SU-DHL-6 (cell line): ENCODE data around the gene DPH7.

Experiments
- H2AFZ ChIP-seq: fragments of 200-600 bp; sonication (generic); 2 replicates; pipeline ENCODE4 v1.6.1; 2014; ENCODE audit warnings: low read depth, mild to moderate bottlenecking, moderate library complexity, mixed read lengths, antibody characterized with exemption, low read length; ENCODE audit not compliant: severe bottlenecking
- H3F3A ChIP-seq: fragments of 200-600 bp; shearing (Covaris generic); 2 replicates; pipeline ENCODE4 v1.6.0; 2016; ENCODE audit warnings: antibody characterized with exemption, mild to moderate bottlenecking; ENCODE audit not compliant: insufficient read depth
- H3K27ac ChIP-seq: fragments of 200-600 bp; sonication (generic); 2 replicates; pipeline ENCODE4 v1.5.1; 2016; ENCODE audit warnings: low read depth, mild to moderate bottlenecking, low read length, moderate library complexity, mixed read lengths
- H3K27me3 ChIP-seq: fragments of 200-600 bp; sonication (generic), shearing (Covaris generic); 2 replicates; pipeline ENCODE4 v1.6.0; 2014; ENCODE audit warnings: mild to moderate bottlenecking, low read length
- H3K36me3 ChIP-seq: fragments of 200-600 bp; sonication (generic); 2 replicates; pipeline ENCODE4 v1.6.1; 2014; ENCODE audit warnings: mild to moderate bottlenecking, low read length, mixed read lengths
- H3K4me2 ChIP-seq: fragments of 300-600, 200-600 bp; shearing (Covaris generic), sonication (generic); 2 replicates; pipeline ENCODE4 v1.6.0; 2014; ENCODE audit warnings: low read length, low read depth, mild to moderate bottlenecking; ENCODE audit not compliant: poor library complexity, severe bottlenecking
- H3K4me3 ChIP-seq: fragments of 200-600 bp; sonication (generic); 2 replicates; pipeline ENCODE4 v1.5.1; 2014; ENCODE audit warnings: antibody characterized with exemption, low read length, mild to moderate bottlenecking, mixed read lengths; ENCODE audit not compliant: insufficient read depth, poor library complexity, severe bottlenecking
- H3K79me2 ChIP-seq: fragments of 200-600 bp; sonication (generic); 2 replicates; pipeline ENCODE4 v1.6.1; 2014; ENCODE audit warnings: mild to moderate bottlenecking, low read length, moderate library complexity; ENCODE audit not compliant: insufficient read depth
- H3K9ac ChIP-seq: fragments of 200-600 bp; sonication (generic); 2 replicates; pipeline ENCODE4 v1.7.0; 2014; ENCODE audit warnings: mild to moderate bottlenecking, low read length
- H3K9me2 ChIP-seq: fragments of 200-600 bp; sonication (generic); replicated peaks from 2 replicates; pipeline ENCODE4 v1.6.1; 2014; ENCODE audit warnings: low read length; ENCODE audit not compliant: insufficient read depth
- H3K9me3 ChIP-seq: fragments of 200-600 bp; sonication (generic); 2 replicates; pipeline ENCODE4 v1.6.1; 2014; ENCODE audit warnings: low read length, mixed read lengths; ENCODE audit not compliant: insufficient read depth
- H4K20me1 ChIP-seq: fragments of 200-600 bp; sonication (generic); 2 replicates; pipeline ENCODE4 v1.6.1; 2014; ENCODE audit warnings: low read depth, mild to moderate bottlenecking, antibody characterized with exemption, low read length, moderate library complexity, mixed read lengths
- EZH2phosphoT487 ChIP-seq: fragments of 200-600 bp; sonication (generic), shearing (Covaris generic); conservative IDR thresholded peaks from 2 replicates; pipeline ENCODE4 v1.6.1; 2018; ENCODE audit warnings: mild to moderate bottlenecking, antibody characterized with exemption, low read length, moderate library complexity, mixed read lengths
- TF ChIP-seq, protein P1 (sequence below): fragments of 200-600 bp; sonication (generic); IDR thresholded peaks from one replicate; pipeline ENCODE4 v1.5.1; 2017; ENCODE audit warnings: antibody characterized with exemption, mild to moderate bottlenecking, low read length, moderate library complexity; ENCODE audit not compliant: insufficient read depth, poor library complexity, severe bottlenecking

Gene DPH7

GRCh38 chr9:137621131-137621757 lies 42.5 kb upstream of the DPH7 start:
- no peaks in the 10 kb centered on the region for H3K9me2 ChIP-seq
- no peaks in the 10 kb centered on the region for H3K9me3 ChIP-seq
- no peak overlapping the region for H3K9ac ChIP-seq
- H3K79me2 ChIP-seq = peaks cover 78% of the 10 kb centered on the region
- no peak overlapping the region for H2AFZ ChIP-seq
- H3K4me2 ChIP-seq = peak overlapping the region; percentile 69
- no peaks in the 10 kb centered on the region for H3K36me3 ChIP-seq
- TF ChIP-seq, protein P1, sequence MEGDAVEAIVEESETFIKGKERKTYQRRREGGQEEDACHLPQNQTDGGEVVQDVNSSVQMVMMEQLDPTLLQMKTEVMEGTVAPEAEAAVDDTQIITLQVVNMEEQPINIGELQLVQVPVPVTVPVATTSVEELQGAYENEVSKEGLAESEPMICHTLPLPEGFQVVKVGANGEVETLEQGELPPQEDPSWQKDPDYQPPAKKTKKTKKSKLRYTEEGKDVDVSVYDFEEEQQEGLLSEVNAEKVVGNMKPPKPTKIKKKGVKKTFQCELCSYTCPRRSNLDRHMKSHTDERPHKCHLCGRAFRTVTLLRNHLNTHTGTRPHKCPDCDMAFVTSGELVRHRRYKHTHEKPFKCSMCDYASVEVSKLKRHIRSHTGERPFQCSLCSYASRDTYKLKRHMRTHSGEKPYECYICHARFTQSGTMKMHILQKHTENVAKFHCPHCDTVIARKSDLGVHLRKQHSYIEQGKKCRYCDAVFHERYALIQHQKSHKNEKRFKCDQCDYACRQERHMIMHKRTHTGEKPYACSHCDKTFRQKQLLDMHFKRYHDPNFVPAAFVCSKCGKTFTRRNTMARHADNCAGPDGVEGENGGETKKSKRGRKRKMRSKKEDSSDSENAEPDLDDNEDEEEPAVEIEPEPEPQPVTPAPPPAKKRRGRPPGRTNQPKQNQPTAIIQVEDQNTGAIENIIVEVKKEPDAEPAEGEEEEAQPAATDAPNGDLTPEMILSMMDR = peak; percentile 23
- TF ChIP-seq EZH2phosphoT487 = no peak
- no peak overlapping the region for H3K4me3 ChIP-seq
- peaks cover 3% of the 10 kb centered on the region; the same call in 1 of the 2 replicates for H4K20me1 ChIP-seq
- no peaks in the 10 kb centered on the region for H3K27me3 ChIP-seq
- no peak overlapping the region for H3K27ac ChIP-seq
- peaks cover 9% of the 10 kb centered on the region; the same call in 1 of the 2 replicates for H3F3A ChIP-seq

DNA sequence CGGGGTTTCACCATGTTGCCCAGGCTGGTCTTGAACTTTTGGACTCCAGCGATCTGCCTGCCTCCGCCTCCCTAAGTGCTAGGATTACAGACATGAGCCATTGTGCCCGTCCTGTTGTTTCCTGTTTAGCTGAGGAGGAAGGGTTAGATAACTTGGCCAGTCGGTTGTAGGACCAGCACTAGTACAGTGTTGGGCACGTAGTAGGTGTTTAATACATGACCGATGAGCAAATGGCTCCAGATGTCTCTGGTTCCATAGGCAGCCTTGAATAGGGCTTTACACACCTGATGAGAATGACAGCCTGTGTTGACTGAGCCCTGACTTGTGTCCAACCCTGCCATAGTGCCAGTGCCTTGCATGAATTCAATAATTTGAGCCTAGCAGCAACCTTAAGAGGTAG lies 41.9 kb upstream of the DPH7 start:
- Histone ChIP-seq H4K20me1 (peaks cover 3% of the 10 kb centered on the region; the same call in 1 of the 2 replicates), H3K9ac (no peak overlapping the region), H3K27ac (no peak overlapping the region), H3K36me3 (no peaks in the 10 kb centered on the region), H3K27me3 (no peaks in the 10 kb centered on the region), H3K79me2 (peaks cover 72% of the 10 kb centered on the region), H3F3A (peaks cover 8% of the 10 kb centered on the region; the same call in 1 of the 2 replicates), H2AFZ (no peak overlapping the region), H3K4me3 (no peak overlapping the region), H3K9me3 (no peaks in the 10 kb centered on the region), H3K4me2 (peak overlapping the region; percentile 69), H3K9me2 (no peaks in the 10 kb centered on the region)
- TF ChIP-seq, protein P1 = no peak
- no peak for TF ChIP-seq EZH2phosphoT487

GRCh38 chr9:137620048-137620405 lies 41.3 kb upstream of the DPH7 start:
- H4K20me1 ChIP-seq = peaks cover 3% of the 10 kb centered on the region; the same call in 1 of the 2 replicates
- peak overlapping the region; percentile 70 for H3K9ac ChIP-seq
- H3K79me2 ChIP-seq = peaks cover 67% of the 10 kb centered on the region
- no peak for TF ChIP-seq EZH2phosphoT487
- TF ChIP-seq, protein P1 = no peak
- peak overlapping the region; percentile 69 for H3K4me2 ChIP-seq
- no peak overlapping the region for H2AFZ ChIP-seq
- H3F3A ChIP-seq = peaks cover 6% of the 10 kb centered on the region; the same call in 1 of the 2 replicates
- H3K4me3 ChIP-seq = peak overlapping the region; percentile 78
- no peaks in the 10 kb centered on the region for H3K9me3 ChIP-seq
- H3K27me3 ChIP-seq = no peaks in the 10 kb centered on the region
- peak overlapping the region; percentile 53; the same call in 1 of the 2 replicates for H3K27ac ChIP-seq
- H3K36me3 ChIP-seq = no peaks in the 10 kb centered on the region
- H3K9me2 ChIP-seq = no peaks in the 10 kb centered on the region
